Stimulated activated CD4-positive, alpha-beta T cell treated with anti-CD3 and anti-CD28 coated beads, TNF-alpha, amount 100 ng/mL, for 24 hours (primary cell): ENCODE measurements around the gene CCAR1.
"Not testable (repeated sequence)": the region's sequence is repeated elsewhere in the genome, so short reads cannot be mapped to it uniquely, and the experiment has no call there.

Experiments
- DNase-seq, 3 experiments: peaks; one replicate each; pipeline ENCODE4 v3.0.0-alpha.2; 2020; ENCODE audit warnings: low read depth in 3 of 3

The CCAR1 gene, protein sequence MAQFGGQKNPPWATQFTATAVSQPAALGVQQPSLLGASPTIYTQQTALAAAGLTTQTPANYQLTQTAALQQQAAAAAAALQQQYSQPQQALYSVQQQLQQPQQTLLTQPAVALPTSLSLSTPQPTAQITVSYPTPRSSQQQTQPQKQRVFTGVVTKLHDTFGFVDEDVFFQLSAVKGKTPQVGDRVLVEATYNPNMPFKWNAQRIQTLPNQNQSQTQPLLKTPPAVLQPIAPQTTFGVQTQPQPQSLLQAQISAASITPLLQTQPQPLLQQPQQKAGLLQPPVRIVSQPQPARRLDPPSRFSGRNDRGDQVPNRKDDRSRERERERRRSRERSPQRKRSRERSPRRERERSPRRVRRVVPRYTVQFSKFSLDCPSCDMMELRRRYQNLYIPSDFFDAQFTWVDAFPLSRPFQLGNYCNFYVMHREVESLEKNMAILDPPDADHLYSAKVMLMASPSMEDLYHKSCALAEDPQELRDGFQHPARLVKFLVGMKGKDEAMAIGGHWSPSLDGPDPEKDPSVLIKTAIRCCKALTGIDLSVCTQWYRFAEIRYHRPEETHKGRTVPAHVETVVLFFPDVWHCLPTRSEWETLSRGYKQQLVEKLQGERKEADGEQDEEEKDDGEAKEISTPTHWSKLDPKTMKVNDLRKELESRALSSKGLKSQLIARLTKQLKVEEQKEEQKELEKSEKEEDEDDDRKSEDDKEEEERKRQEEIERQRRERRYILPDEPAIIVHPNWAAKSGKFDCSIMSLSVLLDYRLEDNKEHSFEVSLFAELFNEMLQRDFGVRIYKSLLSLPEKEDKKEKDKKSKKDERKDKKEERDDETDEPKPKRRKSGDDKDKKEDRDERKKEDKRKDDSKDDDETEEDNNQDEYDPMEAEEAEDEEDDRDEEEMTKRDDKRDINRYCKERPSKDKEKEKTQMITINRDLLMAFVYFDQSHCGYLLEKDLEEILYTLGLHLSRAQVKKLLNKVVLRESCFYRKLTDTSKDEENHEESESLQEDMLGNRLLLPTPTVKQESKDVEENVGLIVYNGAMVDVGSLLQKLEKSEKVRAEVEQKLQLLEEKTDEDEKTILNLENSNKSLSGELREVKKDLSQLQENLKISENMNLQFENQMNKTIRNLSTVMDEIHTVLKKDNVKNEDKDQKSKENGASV

GRCh38 chr10:68720793-68721672 lies at the start of gene CCAR1:
Gene CCAR1 (plus strand): TSS chr10:68721239. CDS start chr10:68722505, 1,266 bp downstream.
- DNase-seq: peak; percentile 95 to 97 (median 96)

GRCh38 chr10:68684413-68684812 lies 36.6 kb upstream of the CCAR1 start:
- DNase-seq: no peak

DNA sequence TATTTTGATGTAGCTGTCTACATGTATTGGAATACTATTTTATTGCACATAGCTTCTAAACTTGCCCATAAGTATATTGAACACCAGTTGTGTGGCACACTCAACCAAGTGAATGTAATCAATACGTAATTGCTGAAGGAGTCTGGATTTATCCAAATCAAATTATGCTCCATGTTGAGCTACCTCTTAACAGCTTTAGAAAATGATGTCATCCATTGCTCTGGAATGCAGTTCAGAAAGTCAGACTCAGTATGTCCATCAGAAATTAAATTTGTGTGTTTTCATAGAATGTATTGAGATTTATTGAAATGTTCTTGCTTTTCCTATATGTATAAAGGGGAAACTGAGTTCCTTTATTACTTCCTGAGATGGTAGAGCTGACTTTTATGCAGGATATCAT lies 25.0 kb upstream of the CCAR1 start:
- no peak for DNase-seq

DNA sequence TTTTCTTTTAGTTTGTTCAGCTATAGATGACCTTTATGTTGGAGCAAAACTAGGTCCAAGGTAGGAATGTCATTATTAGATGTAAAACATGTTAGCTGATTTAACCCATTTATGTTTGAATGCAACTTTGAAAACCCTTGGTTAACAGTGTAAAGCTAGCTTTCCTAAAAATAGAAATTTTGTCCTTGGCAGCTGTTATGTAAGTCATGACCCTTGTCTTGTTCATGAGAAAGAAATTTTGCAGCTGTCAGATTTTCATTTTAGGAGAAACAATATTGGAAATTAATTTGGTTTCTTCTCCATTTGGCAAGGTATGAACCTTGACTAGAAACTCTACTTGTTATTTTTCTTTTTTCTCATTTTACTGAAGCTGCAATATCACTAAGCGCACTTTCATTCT lies 23.9 kb upstream of the CCAR1 start:
- no peak for DNase-seq

DNA sequence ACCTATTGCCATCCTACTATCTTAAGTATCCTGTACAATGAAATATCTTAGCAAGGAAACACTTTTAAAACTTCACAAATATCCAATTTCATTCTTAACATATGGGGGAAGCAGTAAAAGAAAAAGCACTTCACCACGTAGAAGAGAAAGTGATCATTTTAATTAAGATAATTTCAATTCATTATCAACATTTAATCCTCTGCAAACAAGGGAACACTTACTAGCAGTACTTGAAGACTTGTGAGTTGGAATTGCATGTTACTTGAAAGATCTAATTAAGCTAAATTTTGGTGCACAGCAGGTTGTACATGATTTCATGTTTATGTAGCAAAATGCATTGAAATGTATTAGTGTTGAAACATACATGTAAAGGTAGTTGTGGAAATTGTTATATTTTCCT lies 20.8 kb upstream of the CCAR1 start:
- DNase-seq: no peak

GRCh38 chr10:68705548-68705947 lies 15.5 kb upstream of the CCAR1 start:
- no peak for DNase-seq

DNA sequence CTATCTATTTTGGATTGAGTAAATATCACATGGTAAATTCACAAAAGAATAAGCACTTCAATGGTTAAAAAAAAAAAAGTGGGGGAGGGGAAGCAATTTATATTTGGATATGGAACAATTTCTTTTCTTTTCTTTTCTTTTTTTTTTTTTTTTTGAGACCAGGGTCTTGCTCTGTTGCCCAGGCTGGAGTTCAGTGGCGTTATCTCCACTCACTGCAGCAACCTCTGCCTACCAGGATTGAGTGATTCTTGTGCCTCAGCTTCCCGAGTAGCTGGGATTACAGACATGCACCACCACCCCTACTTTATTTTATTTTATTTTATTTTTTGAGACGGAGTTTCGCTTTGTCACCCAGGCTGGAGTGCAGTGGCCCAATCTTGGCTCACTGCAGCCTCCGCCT lies 12.1 kb upstream of the CCAR1 start:
- DNase-seq: not testable (repeated sequence)

DNA sequence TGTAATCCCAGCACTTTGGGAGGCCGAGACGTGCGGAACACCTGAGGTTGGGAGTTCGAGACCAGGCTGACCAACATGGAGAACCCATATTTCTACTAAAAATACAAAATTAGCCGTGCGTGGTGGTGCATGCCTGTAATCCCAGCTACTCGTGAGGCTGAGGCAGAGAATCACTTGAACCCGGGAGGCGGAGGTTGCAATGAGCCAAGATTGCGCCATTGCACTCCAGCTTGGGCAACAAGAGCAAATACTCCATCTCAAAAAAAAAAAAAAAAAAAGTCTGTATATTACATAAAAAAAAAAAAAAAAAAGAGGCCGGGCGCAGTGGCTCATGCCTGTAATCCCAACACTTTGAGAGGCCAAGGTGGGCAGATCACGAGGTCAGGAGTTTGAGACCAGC lies 8.0 kb upstream of the CCAR1 start:
- DNase-seq: not testable (repeated sequence)

DNA sequence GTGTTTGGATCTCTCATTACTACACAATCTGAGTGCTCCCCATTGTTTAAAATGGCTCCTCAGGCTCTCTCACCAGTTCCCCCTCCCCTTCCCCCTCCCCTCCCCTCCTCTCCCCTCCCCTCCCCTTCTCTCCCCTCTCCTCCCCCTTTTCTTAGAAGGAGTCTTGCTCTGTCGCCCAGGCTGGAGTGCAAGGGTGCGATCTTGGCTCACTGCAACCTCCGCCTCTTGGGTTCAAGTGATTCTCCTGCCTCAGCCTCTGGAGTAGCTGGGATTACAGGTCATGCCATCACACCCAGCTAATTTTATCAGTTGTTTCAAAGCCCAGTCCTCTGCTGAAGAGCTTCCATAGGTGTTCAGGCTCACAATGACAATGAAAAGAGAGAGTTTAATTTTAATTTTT lies 3.6 kb upstream of the CCAR1 start:
- DNase-seq: no peak

- DNase-seq: no peak
These were observed 765 bp downstream of the CCAR1 start for GRCh38 chr10:68721673-68722335.

- DNase-seq: no peak
These were observed 4.0 kb downstream of the CCAR1 start for GRCh38 chr10:68725016-68725415.

- no peak for DNase-seq
These were observed 6.1 kb downstream of the CCAR1 start for GRCh38 chr10:68727146-68727545.

DNA sequence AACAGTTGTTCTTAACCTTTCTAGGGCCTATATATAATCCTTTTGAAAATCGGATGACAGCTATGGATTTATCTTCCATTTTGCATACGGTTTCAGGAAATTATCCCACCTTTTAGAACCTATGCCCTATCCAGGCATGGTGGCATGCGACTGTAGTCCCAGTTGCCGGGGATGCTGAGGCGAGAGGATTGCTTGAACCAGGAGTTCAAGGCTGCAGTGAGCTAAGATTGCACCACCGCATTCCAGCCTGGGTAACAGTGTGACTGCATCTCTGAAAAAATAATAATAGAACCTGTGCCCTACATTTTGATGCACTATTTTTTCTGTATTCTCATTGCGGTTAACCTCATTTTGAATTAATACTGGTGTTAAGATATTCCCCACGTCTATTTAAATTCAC lies 11.6 kb downstream of the CCAR1 start:
- DNase-seq: no peak

- no peak for DNase-seq
These were observed 13.3 kb downstream of the CCAR1 start for GRCh38 chr10:68734349-68734748.

- DNase-seq: no peak
These were observed 14.1 kb downstream of the CCAR1 start for GRCh38 chr10:68735119-68735518.

GRCh38 chr10:68735739-68736138 lies 14.7 kb downstream of the CCAR1 start:
- not testable (repeated sequence) for DNase-seq

- DNase-seq: not testable (repeated sequence)
These were observed 19.6 kb downstream of the CCAR1 start for GRCh38 chr10:68740676-68741075.

GRCh38 chr10:68742397-68742796 lies 21.4 kb downstream of the CCAR1 start:
- DNase-seq: no peak

DNA sequence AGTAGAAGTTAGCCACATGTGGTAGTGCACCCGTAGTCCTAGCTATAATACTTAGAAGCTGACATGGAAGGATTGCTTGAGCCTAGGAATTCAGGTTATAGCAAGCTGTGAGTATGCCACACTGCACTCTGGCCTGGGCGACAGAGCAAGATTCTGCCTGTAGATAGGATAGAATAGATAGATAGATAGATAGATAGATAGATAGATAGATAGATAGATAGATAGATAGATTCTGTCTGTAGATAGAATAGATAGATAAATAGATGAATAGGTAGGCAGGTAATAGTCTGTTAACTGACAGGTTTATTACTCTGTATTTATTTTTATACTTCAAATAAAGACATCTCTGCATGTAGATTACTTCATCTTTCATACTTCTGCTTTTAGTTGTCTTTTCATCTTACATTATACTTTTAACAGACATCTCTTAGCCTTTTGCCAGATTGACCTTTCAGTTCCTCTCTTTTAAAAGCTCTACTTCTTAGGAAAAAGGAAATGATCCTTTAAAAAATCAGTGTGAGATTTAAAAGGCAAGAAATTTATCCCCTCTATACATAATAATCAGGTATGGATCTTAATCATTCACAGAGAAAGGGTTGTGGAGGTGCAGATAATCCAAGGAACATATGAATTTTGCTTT lies 31.8 kb downstream of the CCAR1 start:
- no peak for DNase-seq

DNA sequence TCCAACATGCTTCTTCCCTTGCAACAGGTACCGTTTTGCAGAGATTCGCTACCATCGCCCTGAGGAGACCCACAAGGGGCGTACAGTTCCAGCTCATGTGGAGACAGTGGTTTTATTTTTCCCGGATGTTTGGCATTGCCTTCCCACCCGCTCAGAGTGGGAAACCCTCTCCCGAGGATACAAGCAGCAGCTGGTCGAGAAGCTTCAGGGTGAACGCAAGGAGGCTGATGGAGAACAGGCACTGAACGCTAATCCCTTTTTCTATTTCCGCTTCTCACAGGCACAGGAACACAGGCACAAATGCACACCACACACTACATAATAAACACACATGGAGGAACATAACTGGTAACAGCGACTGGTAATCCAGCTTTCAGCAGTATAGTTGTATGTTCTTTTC lies 35.2 kb downstream of the CCAR1 start:
- no peak for DNase-seq
